ENCODE data around the gene PTPRN2. TPM values are rescaled to one million over a fixed set of nuclear protein-coding genes. Genes with fewer than 3 reads are reported as not detected.
"Not testable (repeated sequence)": the region's sequence is repeated elsewhere in the genome, so short reads cannot be mapped to it uniquely, and the experiment has no call there.

PTPRN2 gene
- total RNA-seq, 1 experiment from 2014 or later: 1.2 TPM

DNA sequence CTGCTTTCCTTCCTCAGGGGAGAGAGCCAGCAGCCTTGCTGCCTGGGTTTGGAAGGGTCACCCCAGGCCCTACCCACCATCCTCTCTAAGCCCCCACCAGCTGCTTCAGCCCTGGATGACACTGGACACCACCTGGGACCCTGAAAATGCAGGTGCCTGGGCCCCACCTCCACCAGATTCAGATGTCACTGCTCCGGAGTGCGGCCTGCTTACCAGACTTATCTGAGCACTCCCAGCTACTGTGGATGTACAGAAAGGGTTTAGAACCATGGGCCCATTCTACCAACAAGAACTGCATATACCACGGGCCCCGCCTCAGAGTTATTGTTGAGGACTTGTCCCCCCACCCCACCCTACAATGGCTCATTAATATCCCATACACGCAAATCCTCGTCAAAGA lies 172.3 kb downstream of the PTPRN2 start:
- Histone ChIP-seq H3K4me3 (no peak overlapping the region), H3K27me3 (replicated peaks) (no peaks in the 10 kb centered on the region), H3K9me3 (replicated peaks) (no peaks in the 10 kb centered on the region), H3K36me3 (no peaks in the 10 kb centered on the region), H3K4me1 (replicated peaks) (peaks cover 9% of the 10 kb centered on the region), H3K27ac (no peak overlapping the region)
- DNase-seq (ENCODE audit: low read depth in 1 of 2, low spot score in 2 of 2): no peak

DNA sequence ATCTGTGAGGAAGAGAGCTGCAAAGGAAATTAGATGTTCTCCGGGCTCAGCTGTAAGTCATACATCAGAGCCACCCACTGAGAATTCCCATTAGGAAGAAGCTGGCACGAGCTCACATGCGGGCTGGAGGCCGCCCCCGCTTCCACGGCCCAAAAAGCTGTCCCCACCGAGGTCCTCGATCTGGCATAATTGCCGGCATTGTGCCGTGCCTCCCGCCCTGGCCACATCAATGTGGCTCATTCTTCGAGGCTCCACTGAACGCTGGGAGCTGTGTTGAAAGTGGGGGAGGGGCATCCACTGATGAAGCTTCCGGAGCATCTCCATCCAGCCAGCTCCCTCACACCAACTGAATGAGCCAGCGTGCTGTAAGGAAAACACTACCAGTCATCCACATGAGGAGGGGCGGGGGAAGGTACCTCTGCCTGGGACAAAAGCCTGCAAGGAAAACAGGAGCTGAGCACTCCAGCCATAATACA lies 173.1 kb downstream of the PTPRN2 start:
- DNase-seq (ENCODE audit: low read depth in 1 of 2, low spot score in 2 of 2): peak; percentile 66 to 72
- H3K36me3 ChIP-seq: no peaks in the 10 kb centered on the region
- H3K27me3 ChIP-seq (replicated peaks): no peaks in the 10 kb centered on the region
- H3K4me1 ChIP-seq (replicated peaks): peaks cover 9% of the 10 kb centered on the region
- H3K4me3 ChIP-seq: no peak overlapping the region
- no peaks in the 10 kb centered on the region for H3K9me3 ChIP-seq (replicated peaks)
- no peak overlapping the region for H3K27ac ChIP-seq

DNA sequence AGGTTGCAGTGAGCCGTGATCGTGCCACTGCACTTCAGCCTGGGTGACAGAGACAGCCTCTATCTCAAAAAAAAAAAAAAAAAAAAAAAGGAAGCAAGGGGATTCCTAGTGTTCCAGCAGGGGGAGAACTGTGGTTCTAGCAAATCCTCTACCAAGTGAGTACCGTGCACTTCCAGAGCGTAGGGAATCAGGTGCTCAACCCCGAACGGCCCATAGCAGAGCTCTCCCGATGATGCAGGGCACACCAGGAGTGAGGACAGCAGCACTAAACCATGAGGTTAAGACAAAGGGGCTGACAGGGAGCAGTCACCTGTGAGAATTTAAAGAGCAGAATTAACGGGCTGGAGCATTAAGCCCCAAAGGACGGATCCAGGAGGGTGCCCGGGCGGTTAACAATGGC lies 173.6 kb downstream of the PTPRN2 start:
- Histone ChIP-seq H3K27ac (no peak overlapping the region), H3K27me3 (replicated peaks) (no peaks in the 10 kb centered on the region), H3K36me3 (no peaks in the 10 kb centered on the region), H3K4me1 (replicated peaks) (peaks cover 9% of the 10 kb centered on the region), H3K9me3 (replicated peaks) (no peaks in the 10 kb centered on the region), H3K4me3 (no peak overlapping the region)
- DNase-seq (ENCODE audit: low read depth in 1 of 2, low spot score in 2 of 2): peak in 1 of 2 experiments; percentile 15

DNA sequence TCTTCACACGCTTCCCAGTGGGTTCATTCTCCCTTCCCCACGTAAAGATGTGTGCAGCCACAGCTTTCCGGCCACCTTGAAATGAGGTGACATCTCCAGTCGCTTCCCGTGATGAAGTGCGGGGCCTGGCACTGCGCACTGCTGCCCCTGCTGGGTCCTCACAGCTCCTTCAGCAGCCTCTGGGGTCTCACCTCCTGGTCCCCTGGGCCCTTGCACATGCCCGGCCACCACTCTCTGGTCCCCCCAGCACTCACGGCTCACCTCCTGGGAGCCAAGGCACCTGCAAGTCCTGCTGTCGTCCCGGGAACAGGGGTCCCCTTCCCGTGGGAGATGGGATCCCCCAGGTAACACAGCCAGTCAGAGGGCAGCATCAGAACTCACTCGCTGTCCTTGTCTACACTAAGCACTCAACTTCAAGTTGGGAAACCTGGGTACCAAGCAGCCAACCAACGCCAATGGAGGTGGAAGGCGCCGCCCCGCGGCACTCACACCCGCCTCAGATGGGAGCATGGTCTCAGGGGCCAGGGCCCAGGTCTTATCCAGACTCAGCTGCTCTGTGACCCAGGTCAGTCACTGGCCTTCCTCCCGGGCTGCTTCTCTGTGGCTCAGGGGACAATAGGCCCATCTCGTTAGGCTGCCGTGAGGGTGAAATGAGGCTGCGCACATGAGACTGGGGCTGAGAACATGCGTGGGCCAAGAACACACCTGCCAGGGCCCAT lies 176.2 kb downstream of the PTPRN2 start:
- Histone ChIP-seq H3K27me3 (replicated peaks) (no peaks in the 10 kb centered on the region), H3K9me3 (replicated peaks) (no peaks in the 10 kb centered on the region), H3K4me1 (replicated peaks) (peaks cover 9% of the 10 kb centered on the region), H3K36me3 (no peaks in the 10 kb centered on the region), H3K27ac (no peak overlapping the region), H3K4me3 (no peak overlapping the region)
- no peak for DNase-seq (ENCODE audit: low read depth in 1 of 2, low spot score in 2 of 2)

- DNase-seq (ENCODE audit: low read depth in 1 of 2, low spot score in 2 of 2): no peak
- Histone ChIP-seq H3K36me3 (no peaks in the 10 kb centered on the region), H3K4me1 (replicated peaks) (peaks cover 9% of the 10 kb centered on the region), H3K9me3 (replicated peaks) (no peaks in the 10 kb centered on the region), H3K4me3 (no peak overlapping the region), H3K27ac (no peak overlapping the region), H3K27me3 (replicated peaks) (no peaks in the 10 kb centered on the region)
Measured at GRCh38 chr7:158410720-158411119, 176.9 kb downstream of the PTPRN2 start.

DNA sequence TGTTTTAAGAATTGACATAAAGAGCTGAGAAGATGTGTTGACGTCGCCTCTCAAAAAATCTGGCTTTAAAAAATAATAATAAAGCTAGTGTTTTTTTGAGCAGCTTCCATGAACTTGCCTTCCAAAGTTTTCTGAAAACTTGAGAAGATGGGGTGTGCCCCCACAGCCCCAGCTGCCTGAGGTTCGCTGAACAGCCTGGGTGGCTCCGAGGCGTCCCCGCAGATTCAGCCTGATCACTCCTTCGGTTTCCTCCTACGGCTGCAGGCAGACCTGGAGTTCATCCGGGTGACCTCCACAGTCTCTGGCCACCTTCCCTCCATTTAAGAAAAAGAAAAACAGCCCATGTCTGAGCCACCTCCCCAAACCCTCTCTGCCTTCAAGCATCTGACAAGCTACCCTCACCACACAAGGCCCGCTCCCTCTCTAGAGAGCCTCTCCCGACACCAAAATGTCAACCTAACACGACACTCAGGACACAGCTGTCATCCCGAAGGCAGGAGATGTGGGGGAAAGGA lies 177.8 kb downstream of the PTPRN2 start:
- H3K4me1 ChIP-seq (replicated peaks): peaks cover 9% of the 10 kb centered on the region
- H3K27ac ChIP-seq: no peak overlapping the region
- no peaks in the 10 kb centered on the region for H3K9me3 ChIP-seq (replicated peaks)
- no peaks in the 10 kb centered on the region for H3K27me3 ChIP-seq (replicated peaks)
- no peak for DNase-seq (ENCODE audit: low read depth in 1 of 2, low spot score in 2 of 2)
- H3K36me3 ChIP-seq: no peaks in the 10 kb centered on the region
- H3K4me3 ChIP-seq: no peak overlapping the region

DNA sequence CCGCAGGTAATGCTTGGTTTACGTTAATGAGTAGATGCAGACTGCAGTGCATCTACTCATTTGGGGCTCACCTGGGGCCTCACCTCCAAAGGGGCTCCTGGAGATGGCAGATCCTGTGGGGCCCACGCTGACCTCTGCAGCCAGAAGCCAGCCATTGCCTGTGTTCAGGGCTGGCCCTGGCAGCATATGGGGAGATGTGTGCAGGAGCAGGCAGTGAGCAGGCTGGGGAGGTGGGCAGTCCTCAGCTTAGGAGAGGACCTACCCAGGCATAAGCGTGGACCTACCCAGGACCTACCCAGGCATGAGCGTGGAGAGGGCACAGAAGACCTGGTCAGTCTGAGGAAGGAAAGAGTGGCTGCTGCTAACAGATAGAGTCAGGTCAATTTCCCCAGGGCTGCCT lies 178.5 kb downstream of the PTPRN2 start:
- Histone ChIP-seq H3K4me3 (no peak overlapping the region), H3K4me1 (replicated peaks) (peaks cover 2% of the 10 kb centered on the region), H3K27ac (no peak overlapping the region), H3K9me3 (replicated peaks) (no peaks in the 10 kb centered on the region), H3K36me3 (no peaks in the 10 kb centered on the region), H3K27me3 (replicated peaks) (no peaks in the 10 kb centered on the region)
- no peak for DNase-seq (ENCODE audit: low read depth in 1 of 2, low spot score in 2 of 2)

GRCh38 chr7:158408318-158408920 lies 179.2 kb downstream of the PTPRN2 start:
- Histone ChIP-seq H3K36me3 (no peaks in the 10 kb centered on the region), H3K4me3 (no peak overlapping the region), H3K27ac (no peak overlapping the region), H3K27me3 (replicated peaks) (no peaks in the 10 kb centered on the region), H3K9me3 (replicated peaks) (no peaks in the 10 kb centered on the region), H3K4me1 (replicated peaks) (no peaks in the 10 kb centered on the region)
- no peak for DNase-seq (ENCODE audit: low read depth in 1 of 2, low spot score in 2 of 2)

DNA sequence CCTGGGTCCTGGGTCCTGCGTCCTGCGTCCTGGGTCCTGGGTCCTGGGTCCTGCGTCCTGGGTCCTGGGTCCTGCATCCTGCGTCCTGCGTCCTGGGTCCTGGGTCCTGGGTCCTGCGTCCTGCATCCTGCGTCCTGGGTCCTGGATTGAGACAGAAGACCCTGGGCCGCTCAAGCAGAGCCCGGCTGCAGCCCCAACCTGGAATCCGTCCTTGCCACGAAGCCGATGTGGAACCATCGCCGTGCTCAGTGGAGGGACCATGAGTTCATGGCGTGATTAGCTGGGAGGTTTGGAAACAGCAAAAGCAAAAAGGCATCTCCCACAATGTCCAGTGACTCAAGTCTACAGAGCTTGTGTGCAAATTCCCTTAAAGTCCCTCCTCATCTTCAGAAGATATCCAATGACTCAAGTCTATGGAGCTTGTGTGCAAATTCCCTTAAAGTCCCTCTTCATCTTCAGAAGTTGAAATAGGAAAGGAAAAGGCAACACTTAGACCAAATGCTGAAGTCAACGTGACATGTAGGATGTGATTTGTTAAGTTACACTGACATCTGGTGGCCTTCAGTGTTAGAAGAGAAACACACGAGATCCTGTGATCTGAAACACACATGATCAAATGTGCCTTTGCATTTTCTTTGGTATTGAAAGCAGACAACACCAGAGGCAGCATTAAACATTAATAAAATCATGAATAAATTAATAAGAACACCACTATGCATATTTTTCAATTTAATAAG lies 179.9 kb downstream of the PTPRN2 start:
- Histone ChIP-seq H3K27me3 (replicated peaks) (no peaks in the 10 kb centered on the region), H3K4me1 (replicated peaks) (no peaks in the 10 kb centered on the region), H3K9me3 (replicated peaks) (no peaks in the 10 kb centered on the region), H3K27ac (no peak overlapping the region), H3K4me3 (no peak overlapping the region), H3K36me3 (no peaks in the 10 kb centered on the region)
- peak in 1 of 2 experiments; percentile 34 for DNase-seq (ENCODE audit: low read depth in 1 of 2, low spot score in 2 of 2)

GRCh38 chr7:158406801-158407200 lies 180.8 kb downstream of the PTPRN2 start:
- H3K36me3 ChIP-seq: no peaks in the 10 kb centered on the region
- H3K27me3 ChIP-seq (replicated peaks): no peaks in the 10 kb centered on the region
- no peak for DNase-seq (ENCODE audit: low read depth in 1 of 2, low spot score in 2 of 2)
- no peak overlapping the region for H3K27ac ChIP-seq
- no peaks in the 10 kb centered on the region for H3K9me3 ChIP-seq (replicated peaks)
- H3K4me3 ChIP-seq: no peak overlapping the region
- H3K4me1 ChIP-seq (replicated peaks): no peaks in the 10 kb centered on the region

- Histone ChIP-seq H3K4me3 (no peak overlapping the region), H3K27me3 (replicated peaks) (no peaks in the 10 kb centered on the region), H3K36me3 (no peaks in the 10 kb centered on the region), H3K27ac (no peak overlapping the region), H3K9me3 (replicated peaks) (no peaks in the 10 kb centered on the region), H3K4me1 (replicated peaks) (no peaks in the 10 kb centered on the region)
- no peak for DNase-seq (ENCODE audit: low read depth in 1 of 2, low spot score in 2 of 2)
Measured at GRCh38 chr7:158406364-158406763, 181.3 kb downstream of the PTPRN2 start.

DNA sequence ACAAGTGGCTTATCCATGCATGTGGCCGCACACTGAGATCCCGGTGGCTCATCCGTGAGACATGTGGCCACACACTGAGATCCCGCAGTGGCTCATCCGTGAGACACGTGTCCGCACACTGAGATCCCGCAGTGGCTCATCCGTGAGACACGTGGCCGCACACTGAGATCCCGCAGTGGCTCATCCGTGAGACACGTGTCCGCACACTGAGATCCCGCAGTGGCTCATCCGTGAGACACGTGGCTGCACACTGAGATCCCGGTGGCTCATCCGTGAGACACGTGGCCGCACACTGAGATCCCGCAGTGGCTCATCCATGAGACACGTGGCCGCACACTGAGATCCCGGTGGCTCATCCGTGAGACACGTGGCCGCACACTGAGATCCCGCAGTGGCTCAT lies 181.9 kb downstream of the PTPRN2 start:
- not testable (repeated sequence) for H3K36me3 ChIP-seq; H3K9me3 ChIP-seq (replicated peaks); DNase-seq (ENCODE audit: low read depth in 1 of 2, low spot score in 2 of 2); H3K4me1 ChIP-seq (replicated peaks); H3K4me3 ChIP-seq; H3K27ac ChIP-seq; H3K27me3 ChIP-seq (replicated peaks)

GRCh38 chr7:158405324-158405723 lies 182.3 kb downstream of the PTPRN2 start:
- no peaks in the 10 kb centered on the region for H3K36me3 ChIP-seq
- no peaks in the 10 kb centered on the region for H3K4me1 ChIP-seq (replicated peaks)
- no peaks in the 10 kb centered on the region for H3K27me3 ChIP-seq (replicated peaks)

More at GRCh38 chr7:158405324-158405723, 182.3 kb downstream of the PTPRN2 start:
- no peak overlapping the region for H3K4me3 ChIP-seq
- DNase-seq (ENCODE audit: low read depth in 1 of 2, low spot score in 2 of 2): no peak
- H3K27ac ChIP-seq: no peak overlapping the region
- no peaks in the 10 kb centered on the region for H3K9me3 ChIP-seq (replicated peaks)
